Omental fat pad (tissue), 4 donors: ENCODE measurements around the gene SMARCB1. TPM values are rescaled to one million over a fixed set of nuclear protein-coding genes. Genes with fewer than 3 reads are reported as not detected.

Experiments
- ATAC-seq: fragments of 150-250 bp; one replicate; pipeline ENCODE4 v1.9.1; 2016; ENCODE audit warnings: mild to moderate bottlenecking, moderate library complexity; ENCODE audit not compliant: low FRiP score
- DNase-seq: peaks from one replicate; pipeline ENCODE4 v3.0.0-alpha.2; 2019; ENCODE audit warnings: low spot score
- CTCF ChIP-seq, 3 donors: fragments of 450-650 bp; IDR thresholded peaks; one replicate each; pipeline ENCODE4 v1.5.1; 2016 to 2017; ENCODE audit warnings: antibody characterized with exemption in 3 of 3, mild to moderate bottlenecking in 3 of 3, moderate library complexity in 2 of 3
- total RNA-seq, 4 donors: library from RNA; depleted of rRNA; stranded (reverse); fragments of >200 nt; gene quantifications; one replicate each; pipeline ENCODE4 v1.1.0, GENCODE V29; 2016

The SMARCB1 gene
- total RNA-seq, 4 donors from 2014 or later = 38.8 to 50.9 (median 47.6) TPM

- peak; percentile 62 for DNase-seq
- ATAC-seq = peak; percentile 74
These were observed 18.9 kb upstream of the SMARCB1 start, which contains the start of gene CHCHD10 for GRCh38 chr22:23767673-23768548. CHCHD10 (minus strand) TSS chr22:23767972; CDS start chr22:23767874, 98 bp downstream.

GRCh38 chr22:23769321-23769965 lies 17.3 kb upstream of the SMARCB1 start:
- ATAC-seq = no peak
- TF ChIP-seq CTCF (IDR thresholded peaks at IDR 0.05) = no peak

More at GRCh38 chr22:23767673-23768548, 18.9 kb upstream of the SMARCB1 start, which contains the start of gene CHCHD10:
- peak in 2 of 3 donors; percentile 17 to 59 for TF ChIP-seq CTCF (IDR thresholded peaks at IDR 0.05)

GRCh38 chr22:23772315-23772648 lies 14.5 kb upstream of the SMARCB1 start:
- TF ChIP-seq CTCF (IDR thresholded peaks at IDR 0.05) = no peak
- no peak for DNase-seq
- no peak for ATAC-seq

More at GRCh38 chr22:23769321-23769965, 17.3 kb upstream of the SMARCB1 start:
- no peak for DNase-seq

- peak; percentile 58 for ATAC-seq
- no peak for DNase-seq
- no peak for TF ChIP-seq CTCF (IDR thresholded peaks at IDR 0.05)
These were observed 13.9 kb upstream of the SMARCB1 start, which contains the start of gene MMP11 for GRCh38 chr22:23772649-23773473. MMP11 (plus strand) TSS chr22:23772849; CDS start chr22:23772871, 22 bp downstream.

- no peak for TF ChIP-seq CTCF (IDR thresholded peaks at IDR 0.05)
- DNase-seq (no peak), ATAC-seq (no peak)
These were observed 13.2 kb upstream of the SMARCB1 start for GRCh38 chr22:23773483-23774113.
